Breast epithelium (tissue), 4 donors: Measurements from ENCODE around the gene TYSND1. TPM values are rescaled to one million over a fixed set of nuclear protein-coding genes. Genes with fewer than 3 reads are reported as not detected.
"Not testable (repeated sequence)": the region's sequence is repeated elsewhere in the genome, so short reads cannot be mapped to it uniquely, and the experiment has no call there.

Experiments used
- DNase-seq, 2 donors: peaks; one replicate each; pipeline ENCODE4 v3.0.0-alpha.2; 2019; ENCODE audit warnings: low spot score in 2 of 2
- H3K27ac ChIP-seq, 2 donors: fragments of 200-600 bp; sonication (generic) in 1 of 2; one replicate each; pipeline ENCODE4 v1.5.1; 2016 to 2019; ENCODE audit warnings: mild to moderate bottlenecking in 1 of 2
- H3K27me3 ChIP-seq, 2 donors: fragments of 200-600 bp; sonication (generic) in 1 of 2; one replicate each; pipeline versions ENCODE4 v1.5.1 to v1.6.0; 2017 to 2019; ENCODE audit warnings: control low read depth in 1 of 2, mild to moderate bottlenecking in 1 of 2
- H3K36me3 ChIP-seq: fragments of 200-600 bp; one replicate; pipeline ENCODE4 v1.5.1; 2019
- H3K4me1 ChIP-seq, 2 donors: fragments of 200-600 bp; sonication (generic); one replicate each; pipeline ENCODE4 v1.5.1; 2016 to 2019; ENCODE audit warnings: control low read depth in 1 of 2
- H3K4me3 ChIP-seq, 3 donors: fragments of 200-600 bp; sonication (generic); 1 replicate in 2 of 3; 2 replicates in 1 of 3; pipeline ENCODE4 v1.5.1; 2016 to 2019; ENCODE audit warnings: mild to moderate bottlenecking in 3 of 3, moderate library complexity in 2 of 3
- H3K9me3 ChIP-seq, 2 donors: fragments of 200-600 bp; sonication (generic) in 1 of 2; one replicate each; pipeline ENCODE4 v1.5.1; 2016 to 2019; ENCODE audit warnings: control low read depth in 1 of 2
- CTCF ChIP-seq, 3 donors: fragments of 450-650 bp; IDR thresholded peaks; one replicate each; pipeline ENCODE4 v1.5.1; 2016 to 2017; ENCODE audit warnings: antibody characterized with exemption in 3 of 3, mild to moderate bottlenecking in 3 of 3, moderate library complexity in 3 of 3
- POLR2A ChIP-seq: fragments of 450-650 bp; IDR thresholded peaks from one replicate; pipeline ENCODE4 v1.6.1; 2016; ENCODE audit warnings: antibody characterized with exemption, mild to moderate bottlenecking, moderate library complexity
- POLR2AphosphoS5 ChIP-seq, 3 donors: sonication (generic); formaldehyde crosslinking; IDR thresholded peaks; one replicate each; pipeline ENCODE4 v1.6.1; 2017; ENCODE audit warnings: antibody characterized with exemption in 3 of 3
- intact Hi-C: fragments of 100-400 bp; cut with DNase I; formaldehyde crosslinking; loops from one replicate; pipeline ENCODE4 v1.15.1; 2023; ENCODE audit warnings: low total_unique reads
- total RNA-seq, 3 donors: library from RNA; depleted of rRNA; stranded (reverse); fragments of >200 nt; gene quantifications; one replicate each; pipeline ENCODE4 v1.1.0, GENCODE V29; 2016

Gene TYSND1
- total RNA-seq, 3 donors from 2014 or later = 12.5 to 19.9 (median 19.7) TPM

- intact Hi-C loops = no loop called here
- no peaks in the 10 kb centered on the region for H3K36me3 ChIP-seq
- no peak overlapping the region for H3K27ac ChIP-seq
- no peaks in the 10 kb centered on the region for H3K4me1 ChIP-seq
- no peaks in the 10 kb centered on the region for H3K9me3 ChIP-seq
- TF ChIP-seq POLR2A (no peak), CTCF (IDR thresholded peaks at IDR 0.05) (no peak), POLR2AphosphoS5 (IDR thresholded peaks at IDR 0.05) (no peak)
- no peak overlapping the region for H3K4me3 ChIP-seq
- DNase-seq = no peak
- no peaks in the 10 kb centered on the region for H3K27me3 ChIP-seq
Observed at GRCh38 chr10:70109064-70109729, 37.3 kb downstream of the TYSND1 start.

GRCh38 chr10:70106958-70107791 lies 39.3 kb downstream of the TYSND1 start:
- Histone ChIP-seq H3K4me1 (no peaks in the 10 kb centered on the region), H3K4me3 (no peak overlapping the region), H3K36me3 (no peaks in the 10 kb centered on the region), H3K27ac (no peak overlapping the region), H3K9me3 (no peaks in the 10 kb centered on the region), H3K27me3 (no peaks in the 10 kb centered on the region)
- intact Hi-C loops = no loop called here
- no peak for DNase-seq
- no peak for TF ChIP-seq CTCF (IDR thresholded peaks at IDR 0.05)
- no peak for TF ChIP-seq POLR2A
- TF ChIP-seq POLR2AphosphoS5 (IDR thresholded peaks at IDR 0.05) = no peak

- no peak for TF ChIP-seq CTCF (IDR thresholded peaks at IDR 0.05)
- no peak for TF ChIP-seq POLR2A
- no peak for TF ChIP-seq POLR2AphosphoS5 (IDR thresholded peaks at IDR 0.05)
- H3K36me3 ChIP-seq = no peaks in the 10 kb centered on the region
- H3K27me3 ChIP-seq = no peaks in the 10 kb centered on the region
Observed at GRCh38 chr10:70101668-70102067, 44.8 kb downstream of the TYSND1 start.

GRCh38 chr10:70101068-70101562 lies 45.4 kb downstream of the TYSND1 start:
- intact Hi-C loops, DNase-seq, H3K9me3 ChIP-seq, H3K27ac ChIP-seq, H3K36me3 ChIP-seq, H3K4me3 ChIP-seq, H3K27me3 ChIP-seq, H3K4me1 ChIP-seq: not testable (repeated sequence)

More at GRCh38 chr10:70101668-70102067, 44.8 kb downstream of the TYSND1 start:
- no peak overlapping the region for H3K4me3 ChIP-seq
- DNase-seq = no peak
- no peaks in the 10 kb centered on the region for H3K9me3 ChIP-seq
- intact Hi-C loops = no loop called here
- no peaks in the 10 kb centered on the region for H3K4me1 ChIP-seq
- H3K27ac ChIP-seq = no peak overlapping the region

- DNase-seq = no peak
- Histone ChIP-seq H3K36me3 (no peaks in the 10 kb centered on the region), H3K4me3 (no peak overlapping the region), H3K9me3 (no peaks in the 10 kb centered on the region), H3K27me3 (no peaks in the 10 kb centered on the region), H3K4me1 (no peaks in the 10 kb centered on the region), H3K27ac (no peak overlapping the region)
- TF ChIP-seq POLR2AphosphoS5 (IDR thresholded peaks at IDR 0.05) = no peak
- no peak for TF ChIP-seq POLR2A
- TF ChIP-seq CTCF (IDR thresholded peaks at IDR 0.05) = no peak
- intact Hi-C loops = no loop called here
Observed at GRCh38 chr10:70098271-70098670, 48.2 kb downstream of the TYSND1 start.
